Measurements from ENCODE around the gene SLC4A2.

The SLC4A2 gene

GRCh38 chr7:151087245-151088018, 28.0 kb downstream of the SLC4A2 start:
- CTCF ChIA-PET, result interaction anchor here (0.7 to 19.2 kb wide), 6 partner anchors 9 to 77 kb away, joined by 3 to 347 read pairs (median 4); no protein-coding TSS in a partner anchor
- peak; percentile 42 for TF ChIP-seq CTCF (IDR thresholded peaks at IDR 0.05; ENCODE audit: insufficient read depth, low read length, missing control alignments)
- no peak for DNase-seq (ENCODE audit: low read depth, low spot score)
- POLR2A ChIA-PET, result interaction anchor here (1.5 kb wide), 2 partner anchors 11 to 26 kb away, joined by 5 read pairs; no protein-coding TSS in a partner anchor
- peak overlapping the region; percentile 75 for H3K4me3 ChIP-seq (ENCODE audit: low read depth, low read length)

GRCh38 chr7:151088019-151088855, 28.8 kb downstream of the SLC4A2 start:
- peak overlapping the region; percentile 75 for H3K4me3 ChIP-seq (ENCODE audit: low read depth, low read length)
- TF ChIP-seq CTCF (IDR thresholded peaks at IDR 0.05; ENCODE audit: insufficient read depth, low read length, missing control alignments), result no peak
- no peak for DNase-seq (ENCODE audit: low read depth, low spot score)
- POLR2A ChIA-PET, result interaction anchor here (1.5 to 2.0 kb wide), 3 partner anchors 12 to 25 kb away, joined by 5 to 6 read pairs (median 5); no protein-coding TSS in a partner anchor
- CTCF ChIA-PET, result interaction anchor here (0.7 to 19.2 kb wide), 8 partner anchors 12 to 156 kb away, joined by 3 to 347 read pairs (median 4); no protein-coding TSS in a partner anchor

- peak overlapping the region; percentile 75 for H3K4me3 ChIP-seq (ENCODE audit: low read depth, low read length)
- DNase-seq (ENCODE audit: low read depth, low spot score), result no peak
- ChIA-PET CTCF (interaction anchor here (0.8 to 19.2 kb wide), 6 partner anchors 21 to 155 kb away, joined by 4 to 347 read pairs (median 4); no protein-coding TSS in a partner anchor), POLR2A (interaction anchor here (0.7 to 2.0 kb wide), 4 partner anchors 12 to 61 kb away, joined by 4 to 6 read pairs (median 5); partner anchors contain the start of gene ABCB8)
- TF ChIP-seq CTCF (IDR thresholded peaks at IDR 0.05; ENCODE audit: insufficient read depth, low read length, missing control alignments), result no peak
Observed at GRCh38 chr7:151088856-151089699, 29.7 kb downstream of the SLC4A2 start.

- no peak for TF ChIP-seq CTCF (IDR thresholded peaks at IDR 0.05; ENCODE audit: insufficient read depth, low read length, missing control alignments)
- ChIA-PET CTCF (interaction anchor here (0.7 to 19.2 kb wide), 7 partner anchors 10 to 127 kb away, joined by 3 to 347 read pairs (median 4); no protein-coding TSS in a partner anchor), POLR2A (interaction anchor here (0.6 to 2.0 kb wide), 3 partner anchors 15 to 62 kb away, joined by 3 to 6 read pairs (median 4); partner anchors contain the start of gene ABCB8)
- DNase-seq (ENCODE audit: low read depth, low spot score), result no peak
- no peak overlapping the region for H3K4me3 ChIP-seq (ENCODE audit: low read depth, low read length)
Observed at GRCh38 chr7:151089893-151090730, 30.7 kb downstream of the SLC4A2 start.

GRCh38 chr7:151091003-151091402, 31.6 kb downstream of the SLC4A2 start:
- no peak for DNase-seq (ENCODE audit: low read depth, low spot score)
- CTCF ChIA-PET, result interaction anchor here (0.7 to 19.2 kb wide), 6 partner anchors 10 to 77 kb away, joined by 3 to 347 read pairs (median 4); partner anchors contain the start of gene FASTK
- POLR2A ChIA-PET, result no interaction called here
- H3K4me3 ChIP-seq (ENCODE audit: low read depth, low read length), result no peak overlapping the region
- no peak for TF ChIP-seq CTCF (IDR thresholded peaks at IDR 0.05; ENCODE audit: insufficient read depth, low read length, missing control alignments)
